Glutamatergic neuron (in vitro differentiated cells): ENCODE data around the gene MYF6. TPM values are rescaled to one million over a fixed set of nuclear protein-coding genes. Genes with fewer than 3 reads are reported as not detected.

Experiments used
- DNase-seq: peaks from one replicate; pipeline ENCODE4 v3.0.0; 2022
- H3K27ac Mint-ChIP-seq: one replicate; pipeline ENCODE4 v1.8.0; 2020; ENCODE audit warnings: mild to moderate bottlenecking, mixed read lengths, inconsistent platforms; ENCODE audit not compliant: unreplicated experiment
- H3K27me3 Mint-ChIP-seq: one replicate; pipeline ENCODE4 v1.8.0; 2020; ENCODE audit warnings: mild to moderate bottlenecking, moderate library complexity, mixed read lengths, inconsistent platforms; ENCODE audit not compliant: unreplicated experiment
- H3K36me3 Mint-ChIP-seq: one replicate; pipeline ENCODE4 v1.8.0; 2020; ENCODE audit warnings: mild to moderate bottlenecking, mixed read lengths, inconsistent platforms; ENCODE audit not compliant: unreplicated experiment
- H3K4me1 Mint-ChIP-seq: one replicate; pipeline ENCODE4 v1.8.0; 2020; ENCODE audit warnings: mild to moderate bottlenecking, low read depth, mixed read lengths, inconsistent platforms; ENCODE audit not compliant: unreplicated experiment
- H3K4me3 Mint-ChIP-seq: one replicate; pipeline ENCODE4 v1.8.0; 2020; ENCODE audit warnings: mild to moderate bottlenecking, mixed read lengths, inconsistent platforms; ENCODE audit not compliant: unreplicated experiment
- H3K9me3 Mint-ChIP-seq: one replicate; pipeline ENCODE4 v1.8.0; 2020; ENCODE audit warnings: mild to moderate bottlenecking, moderate library complexity, mixed read lengths, inconsistent platforms; ENCODE audit not compliant: unreplicated experiment
- total RNA-seq: library from RNA; stranded (reverse); fragmentation: NEBNext Ultra II Directional; extraction: Animal tissue kit (Norgen Biotek cat#: 25700); gene quantifications from one replicate; pipeline ENCODE4 v1.2.1, GENCODE V29; 2021; ENCODE audit not compliant: unreplicated experiment
- TF ChIP-seq, protein P1 (sequence below): fragments of 200-600 bp; sonication (generic); IDR thresholded peaks from one replicate; pipeline ENCODE4 v1.5.0; 2021; ENCODE audit not compliant: partially characterized antibody, unreplicated experiment

MYF6 gene
- total RNA-seq, 1 donor from 2014 or later, result not detected

DNA sequence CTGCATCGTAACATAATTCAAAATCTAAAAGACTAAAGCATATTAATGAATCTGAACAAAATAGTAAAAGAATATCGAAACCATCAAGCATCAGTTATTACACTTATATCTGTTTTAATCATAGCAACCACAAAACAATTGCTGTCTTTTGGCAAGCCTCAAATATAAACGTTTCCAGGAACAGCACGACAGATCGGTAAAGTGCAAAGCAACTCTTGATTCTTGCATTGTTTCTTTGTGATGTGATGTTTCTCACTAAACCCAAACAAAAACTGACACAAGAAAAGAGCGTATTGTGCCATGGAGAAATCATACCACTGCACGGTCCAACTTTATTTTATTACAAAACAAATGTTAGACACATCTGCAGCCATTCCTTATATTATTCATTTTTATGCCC lies 9.2 kb upstream of the MYF6 start:
- no peaks in the 10 kb centered on the region for H3K36me3 Mint-ChIP-seq
- no peaks in the 10 kb centered on the region for H3K9me3 Mint-ChIP-seq
- TF ChIP-seq, protein P1, sequence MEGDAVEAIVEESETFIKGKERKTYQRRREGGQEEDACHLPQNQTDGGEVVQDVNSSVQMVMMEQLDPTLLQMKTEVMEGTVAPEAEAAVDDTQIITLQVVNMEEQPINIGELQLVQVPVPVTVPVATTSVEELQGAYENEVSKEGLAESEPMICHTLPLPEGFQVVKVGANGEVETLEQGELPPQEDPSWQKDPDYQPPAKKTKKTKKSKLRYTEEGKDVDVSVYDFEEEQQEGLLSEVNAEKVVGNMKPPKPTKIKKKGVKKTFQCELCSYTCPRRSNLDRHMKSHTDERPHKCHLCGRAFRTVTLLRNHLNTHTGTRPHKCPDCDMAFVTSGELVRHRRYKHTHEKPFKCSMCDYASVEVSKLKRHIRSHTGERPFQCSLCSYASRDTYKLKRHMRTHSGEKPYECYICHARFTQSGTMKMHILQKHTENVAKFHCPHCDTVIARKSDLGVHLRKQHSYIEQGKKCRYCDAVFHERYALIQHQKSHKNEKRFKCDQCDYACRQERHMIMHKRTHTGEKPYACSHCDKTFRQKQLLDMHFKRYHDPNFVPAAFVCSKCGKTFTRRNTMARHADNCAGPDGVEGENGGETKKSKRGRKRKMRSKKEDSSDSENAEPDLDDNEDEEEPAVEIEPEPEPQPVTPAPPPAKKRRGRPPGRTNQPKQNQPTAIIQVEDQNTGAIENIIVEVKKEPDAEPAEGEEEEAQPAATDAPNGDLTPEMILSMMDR, result no peak
- H3K27ac Mint-ChIP-seq, result no peak overlapping the region
- H3K4me1 Mint-ChIP-seq, result no peaks in the 10 kb centered on the region
- no peak for DNase-seq
- no peaks in the 10 kb centered on the region for H3K27me3 Mint-ChIP-seq
- no peak overlapping the region for H3K4me3 Mint-ChIP-seq

GRCh38 chr12:80698847-80699542 lies 8.4 kb upstream of the MYF6 start:
- Mint-ChIP-seq H3K27me3 (no peaks in the 10 kb centered on the region), H3K4me3 (no peak overlapping the region), H3K4me1 (no peaks in the 10 kb centered on the region), H3K27ac (no peak overlapping the region), H3K9me3 (no peaks in the 10 kb centered on the region), H3K36me3 (no peaks in the 10 kb centered on the region)
- no peak for DNase-seq
- TF ChIP-seq, protein P1, result no peak

DNA sequence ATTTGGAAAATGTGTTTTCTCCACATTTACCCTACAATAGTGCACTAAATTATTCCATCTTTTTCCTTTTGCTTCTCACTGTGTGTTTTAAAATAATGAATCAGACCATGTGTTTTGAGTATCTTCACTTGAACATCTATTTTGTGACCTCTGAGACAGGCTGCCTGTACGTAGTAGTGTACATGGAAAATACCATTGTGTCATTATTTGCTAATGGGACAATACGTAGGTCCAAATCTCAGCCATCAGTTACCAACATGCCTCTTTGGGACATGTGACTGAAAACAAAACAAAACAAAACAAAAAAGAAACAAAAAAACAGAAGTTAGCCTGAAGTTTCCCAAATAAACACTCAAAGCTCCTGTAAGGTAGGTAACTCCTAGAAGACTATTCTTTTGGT lies 7.1 kb upstream of the MYF6 start:
- no peaks in the 10 kb centered on the region for H3K4me1 Mint-ChIP-seq
- no peaks in the 10 kb centered on the region for H3K27me3 Mint-ChIP-seq
- H3K36me3 Mint-ChIP-seq, result no peaks in the 10 kb centered on the region
- TF ChIP-seq, protein P1, result no peak
- no peak overlapping the region for H3K27ac Mint-ChIP-seq
- H3K9me3 Mint-ChIP-seq, result no peaks in the 10 kb centered on the region
- DNase-seq, result no peak
- H3K4me3 Mint-ChIP-seq, result no peak overlapping the region

GRCh38 chr12:80701388-80701787 lies 6.0 kb upstream of the MYF6 start:
- H3K27me3 Mint-ChIP-seq, result no peaks in the 10 kb centered on the region
- no peaks in the 10 kb centered on the region for H3K4me1 Mint-ChIP-seq
- TF ChIP-seq, protein P1, result no peak
- no peak overlapping the region for H3K4me3 Mint-ChIP-seq
- H3K9me3 Mint-ChIP-seq, result no peaks in the 10 kb centered on the region
- DNase-seq, result no peak
- H3K27ac Mint-ChIP-seq, result no peak overlapping the region
- no peaks in the 10 kb centered on the region for H3K36me3 Mint-ChIP-seq

DNA sequence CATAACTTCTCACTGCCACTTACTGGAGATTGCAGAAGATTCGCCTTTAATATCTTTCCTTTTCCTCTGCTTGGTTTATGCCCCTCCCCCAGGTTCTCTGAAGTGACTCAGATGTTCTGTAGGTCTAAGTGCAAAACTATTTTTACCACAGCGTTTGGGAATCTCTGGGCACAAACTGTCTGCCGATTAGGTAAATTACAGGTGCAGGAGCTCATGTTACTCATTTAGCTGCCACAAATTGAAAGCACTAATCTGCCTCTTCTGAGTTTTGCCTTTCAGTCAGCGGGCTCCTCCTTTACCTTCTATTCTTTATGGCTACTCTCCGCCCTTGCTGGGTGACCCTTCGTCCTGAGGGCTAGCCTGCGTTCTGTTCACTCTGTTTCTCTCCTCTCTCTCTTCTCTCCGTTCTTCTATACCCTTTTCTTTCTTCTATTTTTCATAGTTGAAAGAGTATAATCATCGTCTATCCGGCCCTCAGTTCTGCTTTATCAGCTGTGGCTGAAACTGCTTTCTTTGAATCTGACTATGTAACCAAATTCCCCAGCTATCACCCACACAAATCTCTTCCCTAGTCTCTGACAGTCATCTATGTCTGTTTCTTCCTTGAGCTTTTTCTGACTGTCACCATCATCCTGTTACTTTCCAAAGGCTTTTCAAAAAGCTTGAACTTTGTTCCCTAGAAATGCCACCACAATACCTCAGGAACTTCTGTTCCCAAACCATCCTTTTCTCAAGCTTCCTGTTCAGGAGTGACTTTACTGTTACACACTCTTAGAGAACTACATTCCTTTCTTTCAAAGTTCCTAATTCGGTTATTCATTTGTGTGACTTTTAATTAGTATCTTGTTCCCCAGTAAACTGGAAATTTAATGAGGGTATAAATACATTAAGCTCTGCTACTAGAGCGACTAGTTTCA lies 4.3 kb upstream of the MYF6 start:
- Mint-ChIP-seq H3K27me3 (no peaks in the 10 kb centered on the region), H3K4me1 (no peaks in the 10 kb centered on the region), H3K27ac (no peak overlapping the region), H3K9me3 (no peaks in the 10 kb centered on the region), H3K36me3 (no peaks in the 10 kb centered on the region), H3K4me3 (no peak overlapping the region)
- DNase-seq, result no peak
- TF ChIP-seq, protein P1, result no peak
